Right lobe of liver (tissue), 4 donors: ENCODE results near the gene INAFM1.

ENCODE experiments used
- POLR2A ChIP-seq: fragments of 450-650 bp; IDR thresholded peaks from one replicate; pipeline ENCODE4 v1.6.1; 2017; ENCODE audit warnings: antibody characterized with exemption, mild to moderate bottlenecking
- TF ChIP-seq, protein P1 (sequence below), 4 donors: fragments of 200-600 bp in 3 of 4; fragments of 450-650 bp in 1 of 4; IDR thresholded peaks; one replicate each; pipeline versions ENCODE4 v1.5.1 to v1.8.0; 2016 to 2022; ENCODE audit warnings: antibody characterized with exemption in 4 of 4, mild to moderate bottlenecking in 2 of 4
- donor health status: DM: no; HTN: no; CAD: no.
- donor health status: DM: no; HTN: no; CAD: no.
- donor health status: DM: no; HTN: yes; CAD: no.

DNA sequence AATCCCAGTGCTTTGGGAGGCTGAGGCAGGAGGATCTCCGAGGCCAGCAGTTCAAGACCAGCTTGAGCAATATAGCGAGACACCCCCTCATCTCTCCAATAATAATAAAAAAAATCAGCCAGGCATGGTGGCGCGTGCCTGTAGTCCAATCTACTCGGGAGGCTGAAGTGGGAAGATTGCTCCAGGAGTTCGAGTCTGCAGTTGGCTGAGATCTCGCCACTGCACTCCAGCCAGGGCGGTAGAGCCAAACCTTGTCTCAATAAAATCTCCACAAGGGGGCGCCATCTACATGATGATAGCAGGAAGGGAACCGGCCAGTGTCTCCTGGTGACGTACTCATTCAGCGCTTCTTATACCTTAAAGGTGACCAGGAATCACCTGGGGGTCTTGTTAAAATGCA is 21.4 kb downstream of the INAFM1 start:
- TF ChIP-seq, protein P1, sequence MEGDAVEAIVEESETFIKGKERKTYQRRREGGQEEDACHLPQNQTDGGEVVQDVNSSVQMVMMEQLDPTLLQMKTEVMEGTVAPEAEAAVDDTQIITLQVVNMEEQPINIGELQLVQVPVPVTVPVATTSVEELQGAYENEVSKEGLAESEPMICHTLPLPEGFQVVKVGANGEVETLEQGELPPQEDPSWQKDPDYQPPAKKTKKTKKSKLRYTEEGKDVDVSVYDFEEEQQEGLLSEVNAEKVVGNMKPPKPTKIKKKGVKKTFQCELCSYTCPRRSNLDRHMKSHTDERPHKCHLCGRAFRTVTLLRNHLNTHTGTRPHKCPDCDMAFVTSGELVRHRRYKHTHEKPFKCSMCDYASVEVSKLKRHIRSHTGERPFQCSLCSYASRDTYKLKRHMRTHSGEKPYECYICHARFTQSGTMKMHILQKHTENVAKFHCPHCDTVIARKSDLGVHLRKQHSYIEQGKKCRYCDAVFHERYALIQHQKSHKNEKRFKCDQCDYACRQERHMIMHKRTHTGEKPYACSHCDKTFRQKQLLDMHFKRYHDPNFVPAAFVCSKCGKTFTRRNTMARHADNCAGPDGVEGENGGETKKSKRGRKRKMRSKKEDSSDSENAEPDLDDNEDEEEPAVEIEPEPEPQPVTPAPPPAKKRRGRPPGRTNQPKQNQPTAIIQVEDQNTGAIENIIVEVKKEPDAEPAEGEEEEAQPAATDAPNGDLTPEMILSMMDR (IDR thresholded peaks at IDR 0.05), result peak; percentile 79 to 82 (median 81)
- TF ChIP-seq POLR2A, result no peak
